ELF-1 (cell line): ENCODE results near the gene RET.
A peak's percentile ranks its signal among the peaks of the same experiment; 100 is the strongest.

Experiments
- DNase-seq: peaks from one replicate; pipeline ENCODE4 v3.0.0-alpha.2; 2016; ENCODE audit warnings: low read depth, low spot score

The RET gene

DNA sequence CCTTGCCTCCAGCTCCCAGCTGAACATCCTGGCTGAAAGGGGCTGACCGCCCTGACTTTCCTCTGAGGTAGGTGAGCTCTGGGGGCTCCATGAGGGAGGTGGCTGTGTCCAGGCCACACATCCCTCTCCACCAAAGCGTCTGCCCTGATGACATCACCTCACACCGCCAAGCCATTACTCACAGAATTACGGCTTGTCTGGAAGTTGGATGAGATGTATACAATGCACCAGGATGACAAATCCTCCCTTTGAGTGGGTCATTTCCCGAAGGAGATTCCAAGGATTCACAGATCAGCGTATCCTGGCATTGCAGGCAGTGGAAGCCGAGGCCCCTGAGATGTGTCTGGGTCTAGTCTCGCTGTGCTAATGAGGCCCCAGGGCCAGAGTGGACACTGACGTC is 15.1 kb upstream of the RET start:
- no peak for DNase-seq

GRCh38 chr10:43062402-43063160 is 14.3 kb upstream of the RET start:
- no peak for DNase-seq

GRCh38 chr10:43064331-43065075 is 12.4 kb upstream of the RET start:
- no peak for DNase-seq

DNA sequence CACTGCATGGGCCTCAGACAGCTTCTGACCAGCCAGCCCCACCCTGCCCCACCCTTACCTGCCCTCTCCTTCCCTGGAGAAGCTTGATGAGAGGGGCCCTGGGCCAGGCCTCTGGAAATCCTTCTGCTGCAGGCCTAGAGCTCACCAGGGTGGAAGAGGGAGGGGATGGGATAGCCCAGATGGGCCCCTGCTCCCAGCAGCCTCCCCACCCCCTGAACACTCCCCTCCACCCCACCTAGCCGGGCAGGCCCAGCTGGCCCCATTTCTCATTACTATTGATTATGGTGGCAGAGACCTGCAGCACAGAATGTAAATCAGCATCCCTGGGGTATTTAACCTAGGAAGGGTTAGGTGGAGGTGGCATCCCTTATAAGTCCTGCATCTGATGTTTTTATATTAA is 11.6 kb upstream of the RET start:
- DNase-seq = no peak

GRCh38 chr10:43065761-43066160 is 11.1 kb upstream of the RET start:
- DNase-seq = no peak

DNA sequence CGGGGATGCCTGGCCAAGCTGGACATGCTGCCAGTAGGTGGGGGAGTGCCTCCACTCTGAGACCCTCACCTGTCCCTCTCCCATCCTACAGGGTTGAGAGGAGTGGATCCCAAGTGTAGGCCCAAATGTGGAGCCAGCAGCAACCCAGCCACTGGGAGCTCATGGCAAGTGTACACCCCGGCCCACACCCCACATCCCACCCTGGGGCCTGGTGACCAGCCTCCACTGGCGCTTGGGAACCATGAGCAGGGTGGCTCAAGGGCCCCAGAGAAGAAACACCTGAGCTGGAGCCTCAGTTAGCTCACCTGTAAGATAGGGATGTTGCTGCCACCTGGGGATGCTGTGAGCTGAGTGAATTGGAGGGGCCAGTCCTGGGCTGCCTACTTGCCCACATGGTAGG is 10.4 kb upstream of the RET start:
- no peak for DNase-seq

DNA sequence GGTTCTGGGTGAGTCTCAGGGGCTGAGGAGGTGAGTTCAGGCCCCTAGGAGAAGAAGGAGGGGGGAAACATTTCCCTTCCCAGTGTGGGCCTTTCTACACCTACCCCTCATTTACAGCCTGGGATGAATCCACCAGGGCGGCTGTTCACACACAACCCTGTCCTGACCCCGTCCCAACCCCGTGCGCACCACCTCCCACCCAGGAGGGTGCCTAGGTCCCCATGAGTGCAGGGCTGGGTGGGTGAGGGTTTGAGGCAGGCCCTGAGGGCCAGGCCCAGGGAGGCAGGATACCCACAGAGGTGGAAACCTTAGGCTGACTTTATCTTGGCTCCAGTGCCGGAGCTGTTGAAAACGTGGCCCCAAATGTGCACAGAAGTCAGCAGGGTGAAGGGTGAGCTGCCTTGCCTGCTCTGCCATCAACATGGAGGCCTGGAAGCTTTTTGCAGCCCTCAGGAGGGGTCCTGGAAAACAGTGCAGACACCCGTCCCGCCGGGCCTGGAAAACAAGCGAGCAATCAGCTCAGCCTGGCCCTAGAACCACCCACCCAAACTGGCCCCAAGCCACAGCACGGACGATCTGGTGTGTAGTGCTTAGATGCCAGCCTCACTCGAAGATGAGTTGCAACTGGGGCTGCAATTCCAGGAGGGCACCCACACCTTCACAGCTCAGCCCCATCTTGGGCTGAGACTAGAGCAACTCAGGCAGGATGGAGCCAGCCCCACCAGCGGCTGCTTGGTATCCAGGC is 9.3 kb upstream of the RET start:
- no peak for DNase-seq

GRCh38 chr10:43068136-43068395 is 8.8 kb upstream of the RET start:
- DNase-seq = no peak

DNA sequence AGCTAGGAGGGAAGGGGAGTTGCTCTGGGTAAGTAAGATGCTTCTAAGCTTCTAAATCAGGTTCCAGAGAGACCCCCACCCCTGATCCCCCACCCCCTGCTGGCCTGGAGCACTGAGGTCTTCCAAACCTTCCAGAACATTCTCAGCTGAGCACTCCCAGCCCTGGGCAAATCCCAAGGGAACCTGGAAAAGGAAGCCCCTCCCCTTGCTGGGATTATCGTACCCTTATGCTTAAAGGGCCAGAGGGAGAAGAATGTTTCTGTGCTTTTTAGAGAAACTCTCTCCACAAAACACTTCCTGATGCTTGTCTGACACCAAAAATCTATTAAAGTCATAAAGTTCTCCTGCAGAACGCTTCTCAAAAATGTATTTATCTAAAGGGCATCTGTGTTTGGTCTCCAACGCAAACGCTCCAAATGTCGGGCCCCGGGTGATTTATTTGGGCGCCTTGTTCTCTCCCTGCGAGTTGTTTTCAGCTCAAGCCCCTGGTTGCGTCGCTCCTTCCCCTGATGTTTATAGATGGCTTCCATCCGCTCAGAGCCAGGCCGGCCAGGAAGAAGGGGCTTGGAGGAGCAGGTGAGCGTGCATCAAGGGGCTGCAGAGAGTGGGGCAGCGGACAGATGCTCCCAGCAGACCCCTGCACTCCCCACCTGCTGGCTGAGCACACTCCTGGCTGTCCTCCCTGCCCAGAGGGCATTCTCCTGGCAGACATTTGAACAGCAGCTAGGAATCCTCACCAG is 8.2 kb upstream of the RET start:
- DNase-seq = no peak

GRCh38 chr10:43069211-43069515 is 7.7 kb upstream of the RET start:
- no peak for DNase-seq

DNA sequence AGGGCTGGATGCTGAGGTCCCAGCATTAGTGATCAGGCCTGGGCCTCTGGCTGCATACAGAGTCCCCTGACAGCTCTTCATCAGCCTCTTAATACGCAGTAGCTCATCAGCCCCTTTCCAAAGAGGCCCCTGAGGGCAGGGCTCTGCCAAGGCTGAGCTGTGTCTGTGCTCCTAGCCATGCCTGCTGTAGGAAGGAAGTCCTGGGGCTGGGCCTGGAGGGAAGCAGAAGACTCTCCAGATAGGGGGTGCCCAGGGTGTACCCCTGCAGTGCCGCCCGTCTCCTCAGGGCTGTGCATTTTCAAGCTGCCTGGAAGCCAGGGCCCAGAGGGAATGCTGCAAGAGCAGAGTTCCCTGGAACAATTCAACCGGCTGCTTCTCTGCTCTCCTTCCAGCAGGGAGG is 7.3 kb upstream of the RET start:
- DNase-seq = no peak

GRCh38 chr10:43070121-43071085 is 6.5 kb upstream of the RET start:
- peak; percentile 41 for DNase-seq

- DNase-seq = no peak
These were observed 4.8 kb upstream of the RET start for GRCh38 chr10:43071865-43072650.

DNA sequence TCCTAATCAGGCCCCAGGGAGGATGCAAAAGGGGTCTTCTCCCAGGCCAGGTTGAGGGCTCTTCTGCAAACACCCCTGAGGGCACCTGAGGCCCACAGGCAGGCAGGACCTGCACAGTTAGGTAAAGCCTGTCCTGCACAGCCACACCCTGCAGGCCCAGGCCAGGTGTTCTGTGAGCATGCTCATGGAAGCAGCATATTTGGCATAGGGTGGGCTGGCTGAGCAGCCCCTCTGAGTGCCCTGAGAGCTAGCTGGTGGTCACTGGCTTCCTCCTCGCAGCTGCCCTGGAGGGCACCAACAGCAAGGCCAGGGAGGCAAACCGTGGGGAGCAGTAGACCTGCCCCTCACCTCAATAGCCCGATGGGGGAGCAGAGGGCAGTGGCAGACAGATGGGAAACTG is 3.7 kb upstream of the RET start:
- DNase-seq = no peak

DNA sequence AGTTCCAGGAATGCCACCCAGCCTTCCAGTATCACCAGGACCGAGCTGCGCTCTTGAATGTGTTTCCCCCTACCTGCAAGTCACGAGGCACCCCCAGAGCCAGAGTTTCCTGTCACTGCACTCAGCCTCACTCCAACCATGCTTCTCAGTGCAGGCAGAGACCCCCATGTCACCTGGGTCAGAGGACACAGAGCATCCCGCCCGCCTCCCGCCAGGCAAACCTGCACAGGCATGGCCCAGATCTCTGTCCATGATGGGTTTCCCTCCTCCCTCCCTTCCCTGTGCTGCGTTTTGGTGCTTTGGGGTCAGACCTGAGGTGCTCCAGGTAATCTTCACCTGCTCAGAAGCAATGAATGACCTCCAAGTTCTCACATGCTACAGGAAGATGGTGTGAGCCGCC is 3.1 kb upstream of the RET start:
- no peak for DNase-seq

DNA sequence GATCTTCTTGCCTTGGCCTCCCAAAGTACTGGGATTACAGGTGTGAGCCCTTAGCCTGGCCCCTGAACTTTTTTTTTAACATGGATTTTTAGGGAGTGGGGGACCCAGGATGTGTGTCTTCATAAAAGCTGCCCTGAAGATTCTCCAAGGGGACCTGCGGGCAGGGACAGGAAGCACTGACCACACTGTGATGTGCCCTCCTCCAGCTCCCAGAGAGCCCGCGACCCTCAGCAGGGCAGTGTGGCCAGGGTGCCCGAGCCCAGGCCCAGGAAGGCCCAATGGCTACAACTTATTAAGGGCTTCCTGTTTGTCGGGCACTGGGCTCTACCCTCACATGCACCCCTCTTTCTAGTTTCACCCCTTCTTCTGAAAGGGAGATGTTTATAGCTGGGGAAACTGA is 2.5 kb upstream of the RET start:
- no peak for DNase-seq

GRCh38 chr10:43074827-43075611 is 1.9 kb upstream of the RET start:
- no peak for DNase-seq

DNA sequence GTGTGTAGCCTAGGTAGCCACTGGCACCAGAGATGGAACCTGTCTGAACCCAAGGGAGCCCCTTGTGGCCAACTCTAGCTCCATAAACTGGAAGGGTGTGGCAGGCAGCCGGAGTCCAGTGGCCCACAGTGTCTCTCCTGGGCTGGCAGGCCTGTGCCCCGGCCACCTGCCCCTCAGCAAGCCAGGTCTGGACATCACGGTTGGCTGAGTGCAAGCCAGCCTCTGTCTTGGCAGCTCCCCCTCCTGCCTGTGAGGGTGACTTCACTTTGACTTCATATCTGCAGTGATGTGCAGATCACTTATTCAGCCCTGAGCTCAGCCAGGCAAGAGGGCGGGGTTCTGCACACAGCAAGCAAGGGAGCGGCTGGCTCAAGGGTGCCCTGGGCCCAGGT is 1.3 kb upstream of the RET start:
- DNase-seq = peak; percentile 38

DNA sequence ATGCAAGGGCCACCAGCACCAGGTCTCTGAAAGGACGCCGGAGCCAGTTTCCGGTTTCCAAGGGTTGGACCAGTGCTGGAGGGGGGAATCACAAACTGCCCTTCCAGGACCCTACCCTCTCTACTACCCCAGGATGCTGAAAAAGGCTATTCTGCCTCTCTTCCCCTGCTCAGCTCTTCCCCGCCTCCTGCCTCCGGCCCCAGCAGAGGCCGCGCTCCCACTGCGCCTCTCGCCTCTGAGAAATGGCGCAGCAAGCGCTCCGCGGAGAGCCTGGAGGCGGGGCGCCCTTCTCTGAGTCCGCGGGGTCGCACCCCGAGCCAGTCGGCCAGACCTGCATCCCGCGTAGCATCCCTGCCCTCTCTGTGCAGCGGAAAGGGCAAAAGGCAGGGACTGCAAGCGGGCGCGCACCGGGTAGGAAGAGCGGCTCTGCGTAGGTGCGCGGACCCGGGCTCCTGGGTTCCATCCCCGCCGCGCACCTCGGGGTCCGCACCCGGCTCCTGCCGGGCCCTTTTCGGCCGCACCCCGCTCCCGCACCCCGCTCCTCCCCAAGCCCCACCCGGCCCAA is 476 bp upstream of the RET start:
- DNase-seq = peak; percentile 62
